RWPE1 (cell line): ENCODE measurements around the gene CCDC87.

Experiments
- CTCF ChIA-PET: fragments of 350-600 bp; sonication (Branson Sonifier 250); formaldehyde crosslinking; extraction: SDS; loops from one replicate; lab custom pipeline; 2021; lab: Yijun Ruan, JAX
- POLR2A ChIA-PET: fragments of 400-600 bp; formaldehyde crosslinking; extraction: SDS; loops from one replicate; lab custom pipeline; 2020; ENCODE audit warnings: antibody characterized with exemption; ENCODE audit not compliant: low non-redundant PET; lab: Yijun Ruan, JAX
- DNase-seq: peaks from one replicate; pipeline ENCODE4 v3.0.0; 2012; ENCODE audit warnings: low spot score
- H3K27ac ChIP-seq: fragments of 450-650 bp; 2 replicates; pipeline ENCODE4 v1.5.1; 2017
- TF ChIP-seq, protein P1 (sequence below): fragments of 450-650 bp; conservative IDR thresholded peaks from 2 replicates; pipeline ENCODE4 v1.5.1; 2017; ENCODE audit warnings: low read depth, mild to moderate bottlenecking

CCDC87 gene

DNA sequence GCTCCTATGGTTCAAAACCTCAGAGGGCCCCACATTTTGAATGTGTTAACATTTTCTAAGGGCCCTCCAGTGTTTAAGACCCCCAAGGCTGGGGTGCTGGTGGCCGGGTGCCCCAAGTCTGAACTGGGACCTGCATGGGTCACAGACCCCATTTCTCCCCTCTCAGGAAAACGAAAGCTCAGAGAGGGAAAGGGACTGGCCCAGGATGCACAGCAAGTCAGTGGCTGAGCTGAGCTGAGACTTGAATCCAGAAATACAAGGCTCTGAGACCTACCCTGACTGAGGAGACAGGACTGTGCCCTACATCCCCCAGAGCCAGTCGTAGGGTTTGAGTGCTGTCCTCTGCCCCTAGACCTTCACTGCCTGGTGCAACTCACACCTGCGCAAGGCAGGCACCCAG, 42.0 kb downstream of the CCDC87 start:
- TF ChIP-seq, protein P1, sequence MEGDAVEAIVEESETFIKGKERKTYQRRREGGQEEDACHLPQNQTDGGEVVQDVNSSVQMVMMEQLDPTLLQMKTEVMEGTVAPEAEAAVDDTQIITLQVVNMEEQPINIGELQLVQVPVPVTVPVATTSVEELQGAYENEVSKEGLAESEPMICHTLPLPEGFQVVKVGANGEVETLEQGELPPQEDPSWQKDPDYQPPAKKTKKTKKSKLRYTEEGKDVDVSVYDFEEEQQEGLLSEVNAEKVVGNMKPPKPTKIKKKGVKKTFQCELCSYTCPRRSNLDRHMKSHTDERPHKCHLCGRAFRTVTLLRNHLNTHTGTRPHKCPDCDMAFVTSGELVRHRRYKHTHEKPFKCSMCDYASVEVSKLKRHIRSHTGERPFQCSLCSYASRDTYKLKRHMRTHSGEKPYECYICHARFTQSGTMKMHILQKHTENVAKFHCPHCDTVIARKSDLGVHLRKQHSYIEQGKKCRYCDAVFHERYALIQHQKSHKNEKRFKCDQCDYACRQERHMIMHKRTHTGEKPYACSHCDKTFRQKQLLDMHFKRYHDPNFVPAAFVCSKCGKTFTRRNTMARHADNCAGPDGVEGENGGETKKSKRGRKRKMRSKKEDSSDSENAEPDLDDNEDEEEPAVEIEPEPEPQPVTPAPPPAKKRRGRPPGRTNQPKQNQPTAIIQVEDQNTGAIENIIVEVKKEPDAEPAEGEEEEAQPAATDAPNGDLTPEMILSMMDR: no peak
- CTCF ChIA-PET: no interaction called here
- no peak for DNase-seq
- H3K27ac ChIP-seq: no peak overlapping the region
- POLR2A ChIA-PET: no interaction called here

- TF ChIP-seq, protein P1: no peak
- no peak for DNase-seq
- ChIA-PET POLR2A (no interaction called here), CTCF (no interaction called here)
- no peak overlapping the region for H3K27ac ChIP-seq
These were observed 43.2 kb downstream of the CCDC87 start for GRCh38 chr11:66549696-66550095.

GRCh38 chr11:66548774-66549630, 43.9 kb downstream of the CCDC87 start:
- POLR2A ChIA-PET: no interaction called here
- DNase-seq: no peak
- CTCF ChIA-PET: no interaction called here
- TF ChIP-seq, protein P1: no peak
- H3K27ac ChIP-seq: peak overlapping the region; percentile 4; the same call in 1 of the 2 replicates

GRCh38 chr11:66548041-66548440, 44.8 kb downstream of the CCDC87 start:
- CTCF ChIA-PET: no interaction called here
- DNase-seq: no peak
- TF ChIP-seq, protein P1: no peak
- no peak overlapping the region for H3K27ac ChIP-seq
- POLR2A ChIA-PET: no interaction called here

DNA sequence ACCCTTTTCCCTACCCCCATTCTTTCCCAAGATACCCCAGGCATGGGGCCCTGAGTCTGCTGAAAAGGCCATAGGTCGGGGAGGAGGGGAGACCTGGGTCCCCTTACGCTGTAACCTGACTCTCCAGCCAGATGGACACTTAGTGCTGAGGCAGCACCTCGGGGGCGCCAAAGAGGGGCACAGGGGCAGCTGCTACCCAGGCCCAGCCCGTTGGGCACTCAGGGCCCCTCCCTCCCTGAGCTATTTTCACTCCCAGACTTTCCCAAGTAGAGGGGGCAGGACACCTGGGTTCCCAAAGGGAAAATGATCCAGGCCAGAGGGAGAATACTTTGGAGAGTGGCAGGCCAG, 45.2 kb downstream of the CCDC87 start:
- ChIA-PET CTCF (no interaction called here), POLR2A (interaction anchor here (0.7 kb wide), 1 partner anchor 987 kb away, joined by 3 read pairs; no protein-coding TSS in a partner anchor)

GRCh38 chr11:66546966-66547661, 45.7 kb downstream of the CCDC87 start:
- CTCF ChIA-PET: interaction anchor here (0.5 to 0.6 kb wide), 2 partner anchors 28 to 1963 kb away, joined by 4 to 6 read pairs; no protein-coding TSS in a partner anchor
- POLR2A ChIA-PET: interaction anchor here (0.7 kb wide), 1 partner anchor 987 kb away, joined by 3 read pairs; no protein-coding TSS in a partner anchor
- H3K27ac ChIP-seq: no peak overlapping the region
- no peak for DNase-seq
- TF ChIP-seq, protein P1: no peak

More for the DNA sequence above, 45.2 kb downstream of the CCDC87 start:
- H3K27ac ChIP-seq: no peak overlapping the region
- DNase-seq: no peak
- TF ChIP-seq, protein P1: no peak
